HG03097 (cell line): ENCODE results near the gene TTLL13.
"Not testable (repeated sequence)": the region's sequence is repeated elsewhere in the genome, so short reads cannot be mapped to it uniquely, and the experiment has no call there.

Experiments used
- ATAC-seq: cut with Tn5 transposase; IDR thresholded peaks from one replicate; pipeline ENCODE4 v1.9.1; 2021; ENCODE audit not compliant: unreplicated experiment, low FRiP score

The TTLL13 gene

DNA sequence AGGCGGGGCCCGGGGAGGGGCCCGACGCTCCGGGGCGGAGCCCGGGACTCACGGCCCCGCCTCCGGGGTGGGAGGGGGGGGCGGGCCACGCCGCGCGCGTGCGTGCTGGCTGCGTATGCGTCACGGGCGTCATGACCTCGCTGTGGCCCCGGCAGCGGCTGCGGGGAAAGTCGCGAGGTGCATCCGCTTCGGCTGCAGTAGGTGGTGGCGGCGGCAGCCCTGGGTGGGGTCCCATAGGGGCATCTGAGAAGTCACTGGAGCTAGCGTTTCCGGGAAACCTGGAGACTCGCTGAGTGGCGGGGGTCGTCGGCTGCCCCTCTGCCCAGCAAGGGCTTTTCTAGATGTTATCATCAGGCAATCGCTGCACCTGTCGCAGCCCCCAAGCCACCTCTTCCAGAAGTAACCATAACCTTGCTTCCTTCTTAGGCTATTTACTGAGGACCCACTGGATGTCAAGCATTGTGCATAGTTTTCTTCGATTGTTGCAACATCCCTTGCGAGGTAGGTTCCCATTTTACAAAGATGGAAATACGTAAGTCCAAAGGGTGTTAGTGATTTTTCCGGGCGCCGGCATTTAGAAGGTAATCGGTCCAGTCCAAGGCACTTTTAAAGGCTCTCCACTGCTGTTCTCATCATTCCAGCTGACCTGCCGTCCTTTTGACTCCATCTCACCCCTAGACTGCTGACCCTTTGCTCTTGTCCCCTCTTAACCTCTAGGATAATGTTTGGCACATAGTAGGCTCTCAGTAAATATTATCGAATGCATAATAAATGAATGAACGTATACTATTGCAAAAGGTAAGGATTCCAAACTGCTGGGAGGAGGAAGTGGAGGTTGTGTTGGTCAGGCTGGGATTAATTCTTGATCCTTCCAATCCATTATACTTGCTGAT lies 15.0 kb upstream of the TTLL13 start, which contains the start of gene GDPGP1:
GDPGP1 (plus strand) TSS at position 114 of the 893 bp plus-strand sequence. CDS start 6,700 bp downstream, outside the sequence.
- peak; percentile 56 for ATAC-seq

- ATAC-seq, result no peak
Observed at GRCh38 chr15:90239371-90239770, 10.0 kb upstream of the TTLL13 start.

- no peak for ATAC-seq
Observed at GRCh38 chr15:90240856-90241255, 8.5 kb upstream of the TTLL13 start.

- no peak for ATAC-seq
Observed at GRCh38 chr15:90241343-90242192, 7.8 kb upstream of the TTLL13 start.

- no peak for ATAC-seq
Observed at GRCh38 chr15:90243943-90244639, 5.3 kb upstream of the TTLL13 start.

- no peak for ATAC-seq
Observed at GRCh38 chr15:90248789-90249202, 560 bp upstream of the TTLL13 start.

DNA sequence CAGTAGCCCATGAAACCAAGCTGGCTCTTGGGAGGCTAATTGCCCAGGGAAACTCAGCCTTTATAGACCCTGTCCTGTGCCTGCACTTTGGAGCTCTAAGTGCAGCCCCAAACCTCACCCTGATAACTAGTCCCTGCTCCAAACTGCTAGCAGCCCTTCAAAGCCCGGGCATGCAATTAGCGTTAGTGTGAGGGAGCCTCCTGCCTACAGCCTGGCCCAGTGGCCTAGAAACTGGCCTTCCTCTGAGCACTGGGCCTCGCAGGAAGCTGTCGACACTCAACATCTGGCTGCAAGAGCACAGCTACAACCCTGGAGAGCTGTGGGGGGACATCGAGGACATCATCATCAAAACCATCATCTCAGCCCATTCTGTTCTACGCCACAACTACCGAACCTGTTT lies 8.4 kb downstream of the TTLL13 start:
- ATAC-seq, result no peak

DNA sequence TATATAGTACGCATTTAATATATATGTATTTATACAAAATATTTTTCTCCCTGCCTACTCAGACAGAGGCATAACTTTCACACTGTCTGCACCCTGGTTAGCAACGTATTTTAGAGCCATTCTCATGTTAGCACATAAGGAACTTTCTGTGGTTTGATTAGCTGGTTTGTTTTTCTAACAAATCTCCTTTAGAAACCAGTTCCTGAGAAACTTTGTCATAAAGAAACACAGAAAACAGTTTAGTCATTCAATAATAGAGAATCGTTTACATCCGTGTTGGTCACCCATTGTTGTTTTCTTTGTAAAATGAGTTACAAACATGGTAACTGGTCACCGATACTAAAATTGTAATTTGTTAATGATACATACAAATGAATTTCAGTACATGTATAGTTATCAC lies 10.2 kb downstream of the TTLL13 start:
- ATAC-seq, result peak; percentile 58

DNA sequence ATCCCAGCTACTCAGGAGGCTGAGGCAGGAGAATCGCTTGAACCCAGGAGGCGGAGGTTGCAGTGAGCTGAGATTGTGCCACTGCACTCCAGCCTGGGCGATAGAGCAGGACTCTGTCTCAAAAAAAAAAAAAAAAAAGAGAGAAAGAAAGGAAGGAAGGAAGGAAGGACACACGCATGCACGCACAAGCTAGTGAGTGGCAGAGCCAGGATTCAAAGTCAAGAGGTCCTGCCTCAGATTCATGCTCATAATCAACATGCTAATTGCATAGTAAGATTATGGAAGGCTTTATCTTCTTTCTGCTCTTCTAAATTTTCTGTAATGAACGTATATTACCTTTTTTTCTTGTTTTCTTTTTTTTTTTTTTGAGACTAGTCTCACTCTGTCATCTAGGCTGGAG lies 11.4 kb downstream of the TTLL13 start:
- ATAC-seq, result not testable (repeated sequence)

DNA sequence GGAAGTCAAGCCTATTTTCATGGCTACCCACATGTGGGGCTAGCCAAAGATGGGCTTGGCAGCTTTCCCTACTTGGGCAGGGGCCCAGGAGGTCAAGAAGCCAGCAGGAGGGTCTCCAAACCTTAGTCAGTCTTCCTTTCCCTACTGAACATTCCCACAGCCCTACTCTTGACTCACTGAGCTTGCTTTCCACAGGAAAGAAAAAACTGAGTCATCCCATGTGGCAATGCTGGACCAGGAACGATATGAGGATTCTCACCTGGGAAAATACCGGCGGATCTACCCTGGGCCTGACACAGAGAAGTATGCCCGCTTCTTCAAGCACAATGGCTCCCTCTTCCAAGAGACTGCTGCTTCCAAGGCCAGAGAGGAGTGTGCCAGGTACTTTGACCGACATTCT lies 12.5 kb downstream of the TTLL13 start:
- ATAC-seq, result no peak

DNA sequence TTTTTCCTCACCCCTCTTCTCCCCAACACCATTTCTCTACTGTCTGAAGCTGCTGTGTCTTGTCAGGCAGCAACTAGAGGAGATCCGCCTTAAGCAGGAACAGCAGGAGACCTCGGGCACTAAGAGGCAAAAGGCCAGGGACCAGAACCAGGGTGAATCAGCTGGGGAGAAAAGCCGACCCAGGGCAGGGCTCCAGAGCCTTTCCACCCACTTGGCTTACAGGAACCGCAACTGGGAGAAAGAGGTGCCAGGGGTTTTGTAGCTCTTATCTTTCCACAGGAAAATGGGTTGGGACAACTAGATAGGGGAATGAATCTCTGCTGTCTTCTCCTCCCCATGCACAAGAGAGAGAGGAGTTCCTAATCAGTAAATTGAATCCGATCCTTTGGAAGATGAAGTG lies 13.1 kb downstream of the TTLL13 start:
- ATAC-seq, result no peak

GRCh38 chr15:90264671-90265070 lies 15.3 kb downstream of the TTLL13 start:
- no peak for ATAC-seq

DNA sequence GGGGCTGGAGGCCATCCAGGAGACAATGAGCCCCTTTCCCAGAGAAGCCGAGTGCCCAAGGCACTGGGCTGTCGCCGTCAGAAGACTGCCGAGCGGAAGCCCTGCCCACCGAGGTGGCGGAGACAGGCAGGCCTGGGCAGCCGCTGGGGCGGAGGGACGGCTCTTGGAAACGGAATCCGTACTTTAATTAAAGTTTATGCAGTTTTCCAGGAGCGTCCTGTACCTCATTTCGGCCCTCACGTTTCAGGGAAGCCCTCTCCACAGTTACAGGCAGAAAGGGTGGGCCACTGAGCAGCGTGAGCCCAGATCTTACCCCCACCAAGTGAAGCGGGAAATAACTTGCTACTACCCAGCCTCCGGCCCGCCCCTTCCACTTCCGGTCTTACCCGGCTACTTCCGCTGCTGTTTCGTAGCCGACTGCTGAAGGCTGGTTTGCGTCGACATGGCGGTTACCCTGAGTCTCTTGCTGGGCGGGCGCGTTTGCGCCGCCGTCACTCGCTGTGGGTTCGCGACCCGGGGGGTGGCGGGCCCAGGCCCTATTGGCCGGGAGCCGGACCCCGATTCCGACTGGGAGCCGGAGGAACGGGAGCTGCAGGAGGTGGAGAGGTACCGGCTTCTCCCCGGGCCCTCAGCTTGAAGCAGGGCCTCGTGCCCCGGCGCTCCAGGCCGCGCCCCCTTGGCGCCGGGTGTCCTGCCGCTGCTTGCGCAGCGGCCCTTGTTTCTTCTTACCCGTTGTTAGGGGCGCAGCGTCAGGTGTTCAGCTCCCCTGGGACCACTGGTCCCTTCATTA lies 16.1 kb downstream of the TTLL13 start, which contains the start of gene NGRN:
NGRN (plus strand) TSS at position 402 of the 790 bp plus-strand sequence; CDS start at position 443, 41 bp downstream.
- ATAC-seq, result peak; percentile 77

GRCh38 chr15:90266061-90266431 lies 16.7 kb downstream of the TTLL13 start:
- ATAC-seq, result peak; percentile 26

GRCh38 chr15:90266485-90266884 lies 17.1 kb downstream of the TTLL13 start:
- ATAC-seq, result no peak

DNA sequence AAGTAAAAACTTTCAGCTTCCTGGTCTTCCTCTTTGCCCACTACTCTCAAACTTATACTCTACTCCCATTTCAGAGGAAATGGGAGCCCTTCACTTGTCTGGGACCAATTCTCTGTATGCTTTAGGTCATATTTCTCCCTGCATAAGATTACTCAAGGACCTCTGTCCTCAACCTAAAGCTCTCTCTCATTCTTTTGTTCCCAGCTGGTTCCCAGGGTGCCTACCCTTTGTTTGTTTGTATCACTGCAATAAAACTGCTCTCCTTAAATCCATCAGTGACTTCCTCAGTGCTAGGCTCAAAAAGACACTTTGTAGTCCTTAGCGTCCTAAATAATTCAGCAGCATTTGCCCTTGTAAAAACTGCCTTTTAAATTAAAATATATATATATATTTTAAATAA lies 19.1 kb downstream of the TTLL13 start:
- ATAC-seq, result no peak

- no peak for ATAC-seq
Observed at GRCh38 chr15:90270502-90271150, 21.3 kb downstream of the TTLL13 start.

GRCh38 chr15:90271459-90272166 lies 22.3 kb downstream of the TTLL13 start:
- ATAC-seq, result no peak

DNA sequence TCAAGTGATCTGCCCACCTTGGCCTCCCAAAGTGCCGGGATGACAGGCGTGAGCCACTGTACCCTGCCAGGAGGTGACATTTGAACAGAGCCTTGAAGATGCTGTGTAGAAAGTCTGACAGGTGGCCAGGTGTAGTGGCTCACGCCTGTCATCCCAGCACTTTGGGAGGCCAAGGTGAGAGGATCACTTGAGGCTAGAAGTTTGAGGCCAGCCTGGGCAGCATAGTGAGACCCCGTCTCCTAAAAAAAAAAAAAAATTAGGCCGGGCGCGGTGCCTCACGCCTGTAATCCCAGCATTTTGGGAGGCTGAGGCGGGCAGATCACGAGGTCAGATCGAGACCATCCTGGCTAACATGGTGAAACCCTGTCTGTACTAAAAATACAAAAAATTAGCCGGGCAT lies 29.1 kb downstream of the TTLL13 start:
- ATAC-seq, result not testable (repeated sequence)
